Medulla oblongata (tissue), 1 donor: ENCODE results near the gene ALOX5.
"Not testable (repeated sequence)": the region's sequence is repeated elsewhere in the genome, so short reads cannot be mapped to it uniquely, and the experiment has no call there.

Experiments
- DNase-seq: peaks from one replicate; pipeline ENCODE4 v3.0.0-alpha.2; 2015; ENCODE audit errors: extremely low spot score

The ALOX5 gene

DNA sequence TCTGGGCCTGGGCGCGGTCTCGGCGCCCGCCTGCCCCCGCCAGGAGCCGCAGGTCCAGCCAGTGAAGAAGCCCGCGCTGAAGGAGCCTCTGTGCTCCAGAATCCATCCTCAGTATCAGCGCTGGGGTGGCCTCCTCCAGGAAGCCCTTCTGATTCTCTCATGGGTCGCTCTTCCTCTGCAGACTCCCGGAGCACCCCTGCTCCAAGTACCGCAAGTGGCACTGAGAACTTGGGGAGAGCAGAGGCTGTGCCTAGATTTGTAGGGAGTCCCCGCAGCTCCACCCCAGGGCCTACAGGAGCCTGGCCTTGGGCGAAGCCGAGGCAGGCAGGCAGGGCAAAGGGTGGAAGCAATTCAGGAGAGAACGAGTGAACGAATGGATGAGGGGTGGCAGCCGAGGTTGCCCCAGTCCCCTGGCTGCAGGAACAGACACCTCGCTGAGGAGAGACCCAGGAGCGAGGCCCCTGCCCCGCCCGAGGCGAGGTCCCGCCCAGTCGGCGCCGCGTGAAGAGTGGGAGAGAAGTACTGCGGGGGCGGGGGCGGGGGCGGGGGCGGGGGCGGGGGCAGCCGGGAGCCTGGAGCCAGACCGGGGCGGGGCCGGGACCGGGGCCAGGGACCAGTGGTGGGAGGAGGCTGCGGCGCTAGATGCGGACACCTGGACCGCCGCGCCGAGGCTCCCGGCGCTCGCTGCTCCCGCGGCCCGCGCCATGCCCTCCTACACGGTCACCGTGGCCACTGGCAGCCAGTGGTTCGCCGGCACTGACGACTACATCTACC, at the start of gene ALOX5:
Gene ALOX5 (plus strand): TSS at position 641 of the 774 bp plus-strand sequence. CDS start 64 bp downstream, at position 705.
- DNase-seq, result peak; percentile 44

DNA sequence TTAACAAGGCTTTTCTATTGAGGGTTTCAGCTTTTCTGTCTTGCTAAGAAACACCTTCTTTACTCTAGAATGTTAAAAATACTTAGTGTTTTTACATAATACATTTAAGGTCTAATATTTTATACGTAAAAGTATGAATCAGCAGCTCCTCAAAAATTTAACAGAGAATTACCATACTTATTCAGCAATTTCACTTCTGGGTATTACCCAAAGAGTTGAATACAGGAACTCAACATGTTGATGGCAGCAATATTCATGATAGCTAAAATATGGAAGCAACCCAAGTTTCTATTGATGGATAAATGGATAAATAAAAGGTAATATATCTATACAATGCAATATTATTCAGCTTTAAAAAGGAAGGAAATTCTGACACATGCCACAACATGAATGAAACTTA, 48.9 kb upstream of the ALOX5 start:
- DNase-seq, result no peak

DNA sequence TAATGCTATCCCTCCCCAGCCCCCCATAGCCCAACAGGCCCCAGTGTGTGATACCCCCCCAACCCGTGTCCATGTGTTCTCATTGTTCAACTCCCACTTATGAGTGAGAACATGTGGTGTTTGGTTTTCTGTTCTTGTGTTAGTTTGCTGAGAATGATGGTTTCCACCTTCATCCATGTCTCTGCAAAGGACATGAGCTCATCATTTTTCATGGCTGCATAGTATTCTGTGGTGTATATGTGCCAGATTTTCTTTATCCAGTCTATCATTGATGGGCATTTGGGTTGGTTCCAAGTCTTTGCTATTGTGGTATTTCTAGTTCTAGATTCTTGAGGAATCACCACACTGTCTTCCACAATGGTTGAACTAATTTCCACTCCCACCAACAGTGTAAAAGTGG, 47.2 kb upstream of the ALOX5 start:
- not testable (repeated sequence) for DNase-seq

DNA sequence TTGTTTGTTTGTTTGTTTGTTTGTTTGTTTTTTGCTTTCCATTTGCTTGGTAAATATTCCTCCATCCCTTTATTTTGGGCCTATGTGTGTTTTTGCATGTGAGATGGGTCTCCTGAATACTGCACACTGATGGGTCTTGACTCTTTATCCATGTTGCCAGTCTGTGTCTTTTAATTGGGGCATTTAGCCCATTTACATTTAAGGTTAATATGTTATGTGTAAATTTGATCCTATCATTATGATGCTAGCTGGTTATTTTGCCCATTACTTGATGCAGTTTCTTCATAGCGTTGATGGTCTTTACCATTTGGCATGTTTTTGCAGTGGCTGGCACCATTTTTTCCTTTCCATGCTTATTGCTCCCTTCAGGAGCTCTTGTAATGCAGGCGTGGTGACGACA, 42.2 kb upstream of the ALOX5 start:
- DNase-seq, result not testable (repeated sequence)

DNA sequence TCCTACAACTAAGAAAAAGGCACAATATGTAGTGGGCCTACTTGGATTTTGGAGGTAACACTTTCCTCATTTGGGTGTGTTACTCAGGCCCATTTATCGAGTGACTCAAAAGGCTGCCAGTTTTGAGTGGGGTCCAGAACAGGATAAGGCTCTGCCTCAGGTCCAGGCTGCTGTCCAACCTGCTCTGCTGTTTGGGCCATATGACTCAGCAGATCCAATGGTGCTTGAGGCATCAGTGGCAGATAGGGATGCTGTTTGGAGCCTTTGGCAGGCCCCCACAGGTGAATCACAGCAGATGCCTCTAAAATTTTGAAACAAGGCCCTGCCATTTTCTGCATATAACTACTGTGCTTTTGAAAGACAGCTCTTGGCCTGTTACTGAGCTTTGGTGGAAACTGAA, 34.1 kb upstream of the ALOX5 start:
- no peak for DNase-seq

DNA sequence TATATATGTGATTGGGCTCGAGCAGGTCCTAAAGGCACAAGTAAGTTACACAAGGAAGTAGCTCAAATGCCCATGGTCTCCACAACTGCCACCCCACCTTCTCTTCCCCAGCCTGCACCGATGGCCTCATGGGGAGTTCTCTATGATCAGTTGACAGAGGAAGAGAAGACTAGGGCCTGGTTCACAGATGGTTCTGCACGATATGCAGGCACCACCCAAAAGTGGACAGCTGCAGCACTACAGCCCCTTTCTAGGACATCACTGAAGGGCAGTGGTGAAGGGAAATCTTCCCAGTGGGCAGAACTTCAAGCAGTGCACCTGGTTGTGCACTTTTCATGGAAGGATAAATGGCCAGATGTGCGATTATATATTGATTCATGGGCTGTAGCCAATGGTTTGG, 33.6 kb upstream of the ALOX5 start:
- not testable (repeated sequence) for DNase-seq

DNA sequence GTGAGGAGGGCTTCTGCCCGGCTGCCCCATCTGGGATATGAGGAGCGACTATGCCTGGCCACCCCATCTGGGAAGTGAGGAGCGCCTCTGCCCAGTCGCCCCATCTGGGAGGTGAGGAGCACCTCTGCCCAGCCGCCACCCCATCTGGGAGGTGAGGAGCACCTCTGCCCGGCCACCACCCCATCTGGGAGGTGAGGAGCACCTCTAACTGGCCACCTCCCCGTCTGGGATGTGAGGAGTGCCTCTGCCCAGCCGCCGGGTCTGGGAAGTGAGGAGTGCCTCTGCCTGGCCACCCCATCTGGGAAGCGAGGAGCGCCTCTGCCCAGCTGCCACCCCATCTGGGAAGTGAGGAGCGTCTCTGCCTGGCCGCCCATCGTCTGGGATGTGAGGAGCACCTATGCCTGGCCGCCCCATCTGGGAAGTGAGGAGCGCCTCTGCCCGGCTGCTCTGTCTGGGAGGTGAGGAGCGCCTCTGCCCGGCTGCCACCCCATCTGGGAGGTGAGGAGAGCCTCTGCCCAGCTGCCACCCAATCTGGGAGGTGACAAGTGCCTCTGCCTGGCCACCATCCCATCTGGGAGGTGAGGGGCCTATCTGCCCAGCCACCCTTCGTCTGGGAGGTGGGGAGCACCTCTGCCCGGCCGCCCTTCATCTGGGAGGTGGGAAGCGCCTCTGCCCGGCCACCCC, 27.2 kb upstream of the ALOX5 start:
- not testable (repeated sequence) for DNase-seq

DNA sequence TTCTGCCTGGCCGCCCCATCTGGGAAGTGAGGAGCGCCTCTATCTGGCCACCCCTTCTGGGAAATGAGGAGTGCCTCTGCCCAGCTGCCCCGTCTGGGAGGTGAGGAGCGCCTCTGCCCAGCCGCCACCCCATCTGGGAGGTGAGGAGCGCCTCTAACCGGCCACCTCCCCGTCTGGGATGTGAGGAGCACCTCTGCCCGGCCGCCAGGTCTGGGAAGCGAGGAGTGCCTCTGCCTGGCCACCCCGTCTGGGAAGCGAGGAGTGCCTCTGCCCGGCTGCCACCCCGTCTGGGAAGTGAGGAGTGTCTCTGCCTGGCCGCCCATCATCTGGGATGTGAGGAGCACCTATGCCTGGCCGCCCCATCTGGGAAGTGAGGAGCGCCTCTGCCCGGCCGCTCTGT, 26.6 kb upstream of the ALOX5 start:
- DNase-seq, result not testable (repeated sequence)

DNA sequence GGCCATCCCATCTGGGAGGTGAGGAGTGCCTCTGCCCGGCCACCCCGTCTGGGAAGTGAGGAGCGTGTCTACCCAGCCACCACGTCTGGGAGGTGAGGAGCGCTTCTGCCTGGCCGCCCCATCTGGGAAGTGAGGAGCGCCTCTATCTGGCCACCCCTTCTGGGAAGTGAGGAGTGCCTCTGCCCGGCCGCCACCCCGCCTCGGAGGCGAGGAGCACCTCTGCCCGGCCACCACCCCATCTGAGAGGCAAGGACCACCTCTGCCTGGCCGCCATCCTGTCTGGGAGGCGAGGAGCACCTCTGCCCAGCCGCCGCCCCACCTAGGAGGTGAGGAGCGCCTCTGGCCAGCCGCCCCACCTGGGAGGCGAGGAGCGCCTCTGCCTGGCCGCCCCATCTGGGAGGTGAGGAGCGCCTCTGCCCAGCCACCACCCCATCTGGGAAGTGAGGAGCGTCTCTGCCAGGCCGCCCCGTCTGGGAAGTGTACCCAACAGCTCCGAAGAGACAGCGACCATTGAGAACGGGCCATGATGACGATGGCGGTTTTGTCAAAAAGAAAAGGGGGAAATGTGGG, 25.7 kb upstream of the ALOX5 start:
- DNase-seq, result not testable (repeated sequence)

DNA sequence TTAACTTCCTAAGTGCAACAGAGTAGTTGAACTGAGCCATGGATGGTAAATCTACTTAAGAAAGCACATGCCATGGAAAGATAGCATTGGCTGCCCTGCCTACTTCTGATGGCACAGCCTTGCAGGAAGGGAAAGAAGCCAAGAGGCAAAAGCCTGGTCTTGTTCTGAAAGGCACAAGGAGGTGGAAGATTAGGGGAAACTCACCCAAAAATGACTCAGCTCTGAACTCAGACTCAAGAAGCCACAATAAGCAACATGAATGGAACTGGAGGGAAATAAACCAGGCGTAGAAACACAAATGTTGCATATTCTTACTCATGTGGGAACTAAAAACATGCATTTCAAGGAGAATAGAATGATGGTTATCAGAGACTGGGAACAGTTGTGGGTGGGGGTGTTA, 20.8 kb upstream of the ALOX5 start:
- no peak for DNase-seq

DNA sequence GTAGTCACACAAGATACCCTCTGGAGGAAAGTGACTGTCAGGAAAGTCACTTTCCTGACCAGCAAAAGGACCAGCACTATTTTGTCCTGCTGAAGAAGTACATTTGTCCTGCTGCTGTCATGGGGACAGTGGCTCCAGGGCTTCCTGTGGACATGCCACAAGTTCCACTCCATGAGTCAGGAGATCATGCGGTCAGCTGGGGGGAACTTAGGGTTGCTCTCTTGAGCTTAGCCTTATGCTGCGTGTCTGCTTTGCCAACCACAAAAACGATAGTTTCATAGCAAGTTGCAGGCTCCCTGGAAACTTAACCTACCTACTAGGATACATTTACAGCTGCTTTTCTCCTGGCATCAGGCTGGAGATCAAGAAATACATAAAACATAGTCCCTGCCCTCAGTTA, 19.8 kb upstream of the ALOX5 start:
- DNase-seq, result peak; percentile 77

DNA sequence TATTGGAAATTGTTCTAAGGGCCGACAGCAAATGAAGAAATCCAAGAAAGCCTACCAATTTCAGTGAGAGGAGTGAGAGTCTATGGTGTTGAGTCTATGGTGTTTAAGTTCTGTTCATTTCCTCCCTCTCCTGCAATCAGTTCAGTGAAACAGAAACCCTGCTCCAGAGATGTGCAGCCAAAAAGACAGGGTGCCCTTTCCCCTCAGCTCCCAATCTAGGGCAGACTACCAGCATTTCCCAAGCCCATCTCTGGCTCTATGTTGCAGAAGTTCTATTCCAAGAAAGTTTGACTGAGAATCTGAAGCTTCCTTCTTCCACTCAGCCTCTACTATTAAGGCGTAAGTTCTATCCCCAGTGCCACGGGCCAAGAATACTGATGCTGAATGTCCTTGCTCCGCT, 18.5 kb upstream of the ALOX5 start:
- no peak for DNase-seq

DNA sequence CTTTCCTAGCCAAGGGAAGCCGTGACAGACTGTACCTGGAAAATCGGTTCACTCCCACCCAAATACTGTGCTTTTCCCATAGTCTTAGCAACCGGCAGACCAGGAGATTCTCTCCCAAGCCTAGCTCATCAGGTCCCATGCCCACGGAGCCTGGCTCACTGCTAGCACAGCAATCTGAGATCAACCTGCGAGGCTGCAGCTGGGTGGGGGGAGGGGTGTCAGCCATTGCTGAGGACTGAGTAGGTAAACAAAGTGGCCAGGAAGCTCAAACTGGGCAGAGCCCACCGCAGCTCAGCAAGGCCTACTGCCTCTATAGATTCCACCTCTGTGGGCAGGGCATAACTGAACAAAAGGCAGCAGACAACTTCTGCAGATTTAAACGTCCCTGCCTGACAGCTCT, 15.1 kb upstream of the ALOX5 start:
- not testable (repeated sequence) for DNase-seq

DNA sequence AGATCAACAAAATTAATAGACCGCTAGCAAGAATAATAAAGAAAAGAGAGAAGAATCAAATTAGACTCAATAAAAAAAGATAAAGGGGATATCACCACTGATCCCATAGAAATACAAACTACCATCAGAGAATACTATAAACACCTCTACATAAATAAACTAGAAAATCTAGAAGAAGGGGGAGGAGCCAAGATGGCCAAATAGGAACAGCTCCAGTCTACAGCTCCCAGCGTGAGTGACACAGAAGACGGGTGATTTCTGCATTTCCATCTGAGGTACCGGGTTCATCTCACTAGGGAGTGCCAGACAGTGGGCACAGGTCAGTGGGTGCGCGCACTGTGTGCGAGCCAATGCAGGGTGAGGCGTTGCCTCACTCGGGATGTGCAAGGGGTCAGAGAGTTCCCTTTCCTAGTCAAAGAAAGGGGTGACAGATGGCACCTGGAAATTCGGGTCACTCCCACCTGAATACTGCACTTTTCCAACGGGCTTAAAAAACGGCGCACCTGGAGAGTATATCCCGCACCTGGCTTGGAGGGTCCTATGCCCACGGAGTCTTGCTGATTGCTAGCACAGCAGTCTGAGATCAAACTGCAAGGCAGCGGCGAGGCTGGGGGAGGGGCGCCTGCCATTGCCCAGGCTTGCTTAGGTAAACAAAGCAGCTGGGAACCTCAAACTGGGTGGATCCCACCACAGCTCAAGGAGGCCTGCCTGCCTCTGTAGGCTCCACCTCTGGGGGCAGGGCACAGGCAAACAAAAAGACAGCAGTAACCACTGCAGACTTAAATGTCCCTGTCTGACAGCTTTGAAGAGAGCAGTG, 11.8 kb upstream of the ALOX5 start:
- not testable (repeated sequence) for DNase-seq

DNA sequence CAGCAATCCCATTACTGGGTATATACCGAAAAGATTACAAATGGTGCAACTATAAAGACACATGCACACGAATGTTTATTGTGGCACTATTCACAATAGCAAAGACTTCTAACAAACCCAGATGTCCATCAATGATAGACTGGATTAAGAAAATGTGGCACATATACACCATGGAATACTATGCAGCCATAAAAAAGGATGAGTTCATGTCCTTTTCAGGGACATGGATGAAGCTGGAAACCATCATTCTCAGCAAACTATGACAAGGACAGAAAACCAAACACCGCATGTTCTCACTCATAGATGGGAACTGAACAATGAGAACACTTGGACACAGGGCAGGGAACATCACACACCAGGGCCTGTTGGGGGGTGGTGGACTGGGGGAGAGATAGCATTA, 6.4 kb upstream of the ALOX5 start:
- not testable (repeated sequence) for DNase-seq

DNA sequence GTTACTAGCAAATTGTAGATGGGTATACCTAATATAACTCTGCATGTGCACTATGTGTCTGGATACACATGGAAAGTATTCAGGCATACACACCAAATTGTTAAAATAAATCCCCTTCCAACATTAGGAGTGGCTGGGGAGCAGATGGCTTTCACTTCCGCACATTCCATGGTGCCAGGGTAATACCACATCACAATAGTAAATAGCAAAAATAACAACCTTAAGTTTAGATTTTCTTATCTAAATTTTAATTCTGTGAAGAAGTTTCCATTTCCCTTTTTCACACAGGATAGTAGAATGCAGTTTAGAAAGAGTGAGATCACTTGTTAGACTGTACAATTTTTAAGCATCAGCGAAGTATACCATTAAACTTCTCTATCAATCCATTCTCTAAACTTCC, 5.8 kb upstream of the ALOX5 start:
- no peak for DNase-seq

DNA sequence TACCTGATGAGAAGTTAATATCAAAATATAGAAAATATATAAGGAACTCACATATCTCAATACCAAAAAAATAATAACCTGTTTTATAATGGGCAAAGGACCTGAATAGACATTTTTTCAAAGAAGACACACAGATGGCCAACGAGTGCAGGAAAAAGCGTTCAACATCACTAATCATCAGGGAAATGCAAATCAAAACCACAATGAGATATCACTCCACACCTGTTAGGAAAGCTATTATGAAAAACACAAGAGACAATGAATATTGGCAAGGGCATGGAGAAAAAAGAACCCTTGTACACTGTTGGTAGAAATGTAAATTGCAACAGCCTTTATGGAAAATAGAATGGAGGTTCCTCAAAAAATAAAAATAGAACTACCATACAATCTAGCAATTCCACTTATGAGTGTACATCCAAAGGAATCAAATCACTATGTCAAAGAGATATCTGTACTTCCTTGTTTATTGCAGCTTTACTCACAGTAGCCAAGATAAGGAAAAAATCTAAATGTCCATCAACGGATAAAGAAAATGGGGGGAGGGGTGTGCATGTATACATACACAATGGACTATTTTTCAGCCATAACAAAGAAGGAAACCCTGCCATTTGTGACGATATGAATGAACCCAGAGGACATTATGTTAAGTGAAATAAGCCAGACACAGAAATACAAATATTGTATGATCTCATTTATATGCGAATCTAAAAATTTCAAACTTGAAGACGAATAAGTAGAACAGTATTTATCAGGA, 3.6 kb upstream of the ALOX5 start:
- no peak for DNase-seq

DNA sequence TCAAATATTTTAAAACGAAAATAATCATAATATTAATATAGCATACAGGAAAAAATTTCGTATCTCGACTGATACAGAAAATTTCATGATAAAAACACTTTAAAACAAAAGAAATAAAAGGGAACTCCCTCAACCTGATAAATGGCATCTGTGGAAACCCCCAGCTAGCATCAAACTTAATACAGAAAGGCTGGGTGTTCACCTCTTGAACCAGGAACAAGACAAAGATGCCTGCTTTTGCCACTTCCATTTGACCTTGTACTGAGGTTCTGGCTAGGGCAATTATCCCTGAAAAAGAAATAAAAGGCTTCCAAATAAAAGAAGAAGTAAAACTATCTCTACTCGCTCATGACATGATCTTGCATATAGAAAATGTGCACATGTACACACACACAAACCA, 2.5 kb upstream of the ALOX5 start:
- no peak for DNase-seq

DNA sequence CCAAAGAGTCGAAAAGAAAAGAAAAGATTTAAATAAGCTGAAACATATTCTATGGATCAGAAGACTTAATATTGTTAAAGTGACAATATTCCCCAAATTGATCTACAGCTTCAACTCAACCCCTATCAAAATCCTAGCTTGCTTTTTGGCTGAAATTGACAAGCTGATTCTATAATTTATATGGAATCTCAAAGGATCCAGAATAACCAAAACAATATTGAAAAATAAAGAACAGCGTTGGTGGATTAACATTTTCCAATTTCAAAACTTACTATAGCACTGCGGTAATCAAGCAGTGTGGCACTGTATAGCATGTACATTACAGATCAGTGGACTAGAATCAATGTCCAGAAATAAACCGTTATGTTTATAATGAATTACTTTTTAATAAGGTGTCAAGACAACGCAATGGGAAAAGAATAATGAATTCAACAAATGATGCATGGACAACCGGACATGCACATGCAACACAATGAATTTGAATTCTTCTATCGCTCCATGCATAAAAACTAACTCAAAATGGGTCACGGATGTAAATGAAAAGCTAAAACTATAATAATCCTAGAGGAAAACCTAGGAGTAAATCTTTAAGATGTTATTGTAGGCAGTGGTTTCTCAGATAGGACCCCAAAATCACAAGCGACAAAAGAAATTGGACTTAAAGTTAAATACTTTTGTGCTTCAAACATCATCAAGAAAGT, 1.6 kb upstream of the ALOX5 start:
- no peak for DNase-seq

DNA sequence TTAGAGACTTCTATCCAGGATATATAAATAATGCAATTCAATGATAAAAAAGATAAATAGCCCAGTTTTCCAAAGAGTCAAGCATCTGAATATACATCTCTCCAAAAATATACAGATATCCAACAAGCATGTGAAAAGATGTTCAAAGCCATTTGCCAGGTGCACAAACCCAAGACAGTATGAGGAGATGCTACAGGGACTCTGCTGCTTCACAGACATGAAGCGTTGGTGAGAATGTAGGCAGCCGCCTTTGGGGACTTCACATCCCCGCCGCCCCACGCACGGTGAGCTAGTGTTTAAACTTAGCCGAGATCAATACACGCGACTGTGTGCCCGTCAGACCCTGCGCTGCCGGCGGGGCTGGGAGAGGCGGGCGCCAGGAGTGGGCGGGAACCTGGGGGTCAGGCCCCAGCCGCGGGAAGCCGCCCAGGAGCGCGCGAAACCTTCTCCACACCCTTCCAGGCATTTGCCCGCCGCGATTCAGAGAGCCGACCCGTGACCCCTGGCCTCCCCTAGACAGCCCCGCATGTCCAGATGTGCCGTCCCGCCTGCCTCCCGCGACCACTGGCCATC, 927 bp upstream of the ALOX5 start:
- no peak for DNase-seq
